Aorta (tissue), 5 donors: Measurements from ENCODE around the gene RAB4A. TPM values are rescaled to one million over a fixed set of nuclear protein-coding genes. Genes with fewer than 3 reads are reported as not detected.

ENCODE experiments used
- ATAC-seq: fragments of 200-7000 bp; cut with Tn5 transposase; one replicate; pipeline ENCODE4 v1.9.1; 2022; ENCODE audit warnings: moderate library complexity; ENCODE audit not compliant: low FRiP score
- DNase-seq, 2 donors: peaks; one replicate each; pipeline ENCODE4 v3.0.0-alpha.2; 2020
- H3K27ac ChIP-seq, 2 donors: one replicate each; pipeline ENCODE4 v1.5.1; 2013; ENCODE audit warnings: low read length in 2 of 2, mild to moderate bottlenecking in 2 of 2, moderate library complexity in 2 of 2, control low read depth in 1 of 2, inconsistent platforms in 1 of 2, low read depth in 1 of 2
- H3K27me3 ChIP-seq, 2 donors: one replicate each; pipeline ENCODE4 v1.6.1; 2013; ENCODE audit warnings: control low read depth in 1 of 2, low read length in 1 of 2, mild to moderate bottlenecking in 1 of 2, moderate library complexity in 1 of 2; ENCODE audit not compliant: insufficient read depth in 2 of 2, control insufficient read depth in 1 of 2
- H3K36me3 ChIP-seq, 2 donors: one replicate each; pipeline ENCODE4 v1.6.1; 2013; ENCODE audit warnings: control low read depth in 1 of 2, low read length in 1 of 2, mild to moderate bottlenecking in 1 of 2; ENCODE audit not compliant: insufficient read depth in 2 of 2, control insufficient read depth in 1 of 2
- H3K4me1 ChIP-seq, 2 donors: one replicate each; pipeline ENCODE4 v1.6.1; 2013; ENCODE audit warnings: low read length in 2 of 2, control low read depth in 1 of 2, mild to moderate bottlenecking in 1 of 2, moderate library complexity in 1 of 2; ENCODE audit not compliant: insufficient read depth in 2 of 2, control insufficient read depth in 1 of 2
- H3K4me3 ChIP-seq, 2 donors: one replicate each; pipeline ENCODE4 v1.5.1; 2013; ENCODE audit warnings: low read length in 2 of 2, control low read depth in 1 of 2, mild to moderate bottlenecking in 1 of 2
- H3K9me3 ChIP-seq: one replicate; pipeline ENCODE4 v1.6.1; 2013; ENCODE audit warnings: mild to moderate bottlenecking, low read length; ENCODE audit not compliant: control insufficient read depth
- WGBS, 2 donors: extraction: QIAGEN DNeasy Blood & Tissue Kit; methylation state at CpG; one replicate each; pipeline ENCODE4 v1.1.7; 2013; 5-methylcytosine and 5-hydroxymethylcytosine counted together
- intact Hi-C, 2 donors: fragments of 100-400 bp; cut with DNase I; formaldehyde crosslinking; loops; one replicate each; pipeline versions ENCODE4 v1.14.2 to v1.15.0; 2022
- polyA plus RNA-seq, 2 donors: library from polyadenylated mRNA; stranded (reverse); fragments of 200-250 nt; gene quantifications; one replicate each; pipeline ENCODE4 v1.2.3, GENCODE V29; 2013
- total RNA-seq, 2 donors: library from RNA; stranded (reverse); fragmentation: NEBNext Ultra II Directional; extraction: Animal tissue kit (Norgen Biotek cat#: 25700); gene quantifications; one replicate each; pipeline ENCODE4 v1.2.1, GENCODE V29; 2021
- donor health status: healthy with polysubstance abuse.
- donor health status: Bipolar disorder and iron deficiency.
- donor health status: DM: no; HTN: no; CAD: no.
- donor health status: DM: no; HTN: no; CAD: no.
- donor health status: DM: yes; HTN: yes; CAD: no.

RAB4A gene
- total and polyA plus RNA-seq, 4 donors: 38.1 to 60.5 (median 58.6) TPM

DNA sequence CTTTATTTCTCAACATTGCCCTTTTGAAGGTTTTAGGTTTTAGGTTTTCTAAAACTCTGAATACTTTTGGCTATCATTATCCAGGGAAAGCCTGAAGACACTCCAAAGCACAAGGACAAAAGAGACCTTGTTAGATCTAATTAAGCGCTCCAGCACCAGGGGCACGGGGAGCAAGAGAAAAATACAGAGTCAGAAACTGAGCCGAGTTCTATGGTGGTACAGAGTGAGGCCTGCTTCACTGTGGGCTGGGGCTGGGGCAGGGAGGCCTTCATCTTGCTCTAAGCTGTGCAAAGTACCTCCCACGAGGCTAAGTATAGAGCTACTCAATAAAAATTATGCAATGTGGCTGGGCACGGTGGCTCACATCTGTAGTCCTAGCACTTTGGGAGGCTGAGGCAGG, 19.7 kb upstream of the RAB4A start:
- no peak for ATAC-seq
- intact Hi-C loops: no loop called here

DNA sequence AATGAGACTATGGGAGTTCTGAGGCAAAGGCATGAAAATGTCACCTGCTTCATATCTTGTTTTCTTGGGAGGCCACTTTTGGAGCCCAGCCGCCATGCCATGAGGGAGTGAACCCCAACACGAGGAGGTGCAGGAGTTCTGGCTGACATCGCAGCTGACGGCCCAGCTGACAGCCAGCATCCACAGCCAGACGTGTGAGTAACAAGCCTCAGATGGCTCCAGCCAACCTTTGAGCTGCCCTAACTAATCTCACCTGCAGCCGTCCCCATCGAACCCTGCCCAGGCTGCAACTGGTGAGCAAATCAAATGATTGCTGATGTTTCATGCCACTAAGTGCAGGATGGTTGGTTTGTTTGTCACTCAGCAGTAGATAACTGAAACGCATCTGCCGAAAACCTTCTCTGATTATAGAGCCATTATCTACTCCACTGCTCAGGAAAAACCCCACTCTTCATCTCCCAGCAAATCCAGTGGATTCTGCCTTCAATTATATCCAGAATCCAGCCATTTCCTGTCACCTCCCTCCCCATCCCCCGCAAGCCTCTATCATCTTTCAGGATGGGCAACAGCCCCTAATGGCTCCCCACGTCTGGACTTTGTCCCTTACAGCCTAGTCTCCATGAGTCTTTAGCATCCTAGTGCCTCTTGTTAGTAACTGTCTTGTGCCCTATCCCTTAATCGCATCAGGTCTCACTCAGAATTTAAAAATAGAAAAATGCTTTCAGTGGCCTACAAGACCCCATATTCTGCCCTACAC, 18.5 kb upstream of the RAB4A start:
- no peak for DNase-seq
- Histone ChIP-seq H3K27me3 (no peaks in the 10 kb centered on the region), H3K9me3 (no peaks in the 10 kb centered on the region), H3K4me1 (no peaks in the 10 kb centered on the region), H3K4me3 (no peak overlapping the region), H3K36me3 (no peaks in the 10 kb centered on the region), H3K27ac (no peak overlapping the region)
- 86 to 89% methylated on average over 12 of the region's 12 CpGs for WGBS, 2 donors
- intact Hi-C loops: no loop called here
- ATAC-seq: no peak

More for the DNA sequence above, 19.7 kb upstream of the RAB4A start:
- no peaks in the 10 kb centered on the region for H3K36me3 ChIP-seq
- H3K4me3 ChIP-seq: no peak overlapping the region
- DNase-seq: no peak
- no peaks in the 10 kb centered on the region for H3K4me1 ChIP-seq
- H3K9me3 ChIP-seq: no peaks in the 10 kb centered on the region
- WGBS, 2 donors: 82 to 84% methylated on average over 5 of the region's 5 CpGs
- H3K27ac ChIP-seq: no peak overlapping the region
- H3K27me3 ChIP-seq: no peaks in the 10 kb centered on the region

DNA sequence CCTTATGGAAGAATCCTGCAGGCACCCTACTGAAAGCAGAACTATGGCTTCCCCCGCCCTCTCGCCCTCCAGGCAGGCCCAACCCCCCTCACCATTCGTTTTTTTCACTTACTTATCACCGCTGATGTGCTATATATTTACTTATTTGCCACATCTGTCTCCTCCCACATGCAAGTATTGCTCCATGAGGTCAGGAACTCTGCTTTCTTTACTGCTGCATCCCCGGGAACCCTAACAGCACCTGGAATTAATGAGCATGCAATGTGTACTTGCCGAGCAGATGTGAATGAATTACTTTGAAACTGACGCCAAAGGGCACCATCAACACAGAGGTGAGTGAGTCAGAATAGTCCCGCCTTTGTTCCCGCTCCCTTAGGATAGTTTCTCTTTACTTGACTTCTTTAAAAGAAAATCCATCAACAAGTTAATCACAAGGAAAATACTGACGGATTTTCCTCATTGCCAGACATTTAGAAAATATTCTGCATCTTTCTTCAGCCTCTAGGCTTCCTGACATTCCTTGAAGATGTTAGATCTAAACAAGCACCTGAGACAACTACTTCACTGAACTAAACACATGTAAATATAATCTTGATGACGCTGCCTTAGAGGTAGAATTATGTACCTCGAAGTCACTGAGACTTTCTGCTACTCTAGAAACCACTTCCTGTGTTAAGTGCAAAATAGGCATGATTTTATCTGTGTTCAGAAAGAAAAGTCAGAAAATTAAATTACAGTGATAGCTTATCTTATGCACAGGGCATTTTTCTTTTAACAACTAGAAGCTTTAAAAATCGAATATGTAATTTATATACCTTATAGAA, 17.5 kb upstream of the RAB4A start:
- intact Hi-C loops: no loop called here
- ATAC-seq (no peak), DNase-seq (no peak)

DNA sequence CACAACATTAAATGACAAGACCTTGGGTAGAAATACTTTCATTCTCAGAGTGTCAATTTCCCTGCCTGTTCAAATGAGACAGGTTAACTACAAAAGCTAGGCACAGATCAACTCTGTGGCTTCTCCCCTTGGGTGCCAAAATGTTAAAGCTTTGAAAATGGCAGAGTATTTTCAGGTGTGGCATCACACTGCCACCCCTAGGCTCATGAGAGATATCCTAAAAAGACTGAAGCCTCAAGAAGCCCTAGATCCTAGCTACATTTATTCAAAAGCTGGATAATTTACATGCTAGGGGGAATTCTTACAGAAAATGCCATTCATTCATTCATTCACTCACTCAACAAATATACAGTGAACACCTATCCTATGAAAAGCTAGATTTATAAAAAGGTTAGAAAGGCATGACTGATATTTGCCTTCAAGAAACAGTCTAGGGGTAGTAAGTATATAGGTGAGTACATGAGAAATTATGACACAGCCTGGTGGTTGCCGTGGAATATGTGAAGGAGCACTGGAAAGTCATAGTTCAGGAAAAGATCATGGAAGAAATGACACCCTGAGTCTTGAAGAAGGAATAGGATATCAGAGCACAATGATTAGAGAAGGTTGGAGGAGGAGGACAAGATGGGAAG, 15.9 kb upstream of the RAB4A start:
- intact Hi-C loops: loop anchor here in 1 of 2 donors (5.0 kb wide), 2 partner anchors 197 to 593 kb away; no protein-coding TSS in a partner anchor
- DNase-seq: no peak
- Histone ChIP-seq H3K27me3 (no peaks in the 10 kb centered on the region), H3K9me3 (no peaks in the 10 kb centered on the region), H3K4me3 (no peak overlapping the region), H3K4me1 (no peaks in the 10 kb centered on the region), H3K27ac (no peak overlapping the region), H3K36me3 (no peaks in the 10 kb centered on the region)
- no peak for ATAC-seq
- WGBS, 2 donors: 55 to 63% methylated on average over 1 of the region's 1 CpG

More for the DNA sequence above, 17.5 kb upstream of the RAB4A start:
- Histone ChIP-seq H3K4me3 (no peak overlapping the region), H3K36me3 (no peaks in the 10 kb centered on the region), H3K9me3 (no peaks in the 10 kb centered on the region), H3K27ac (no peak overlapping the region), H3K4me1 (no peaks in the 10 kb centered on the region), H3K27me3 (no peaks in the 10 kb centered on the region)
- WGBS, 2 donors: 58 to 64% methylated on average over 13 of the region's 13 CpGs

DNA sequence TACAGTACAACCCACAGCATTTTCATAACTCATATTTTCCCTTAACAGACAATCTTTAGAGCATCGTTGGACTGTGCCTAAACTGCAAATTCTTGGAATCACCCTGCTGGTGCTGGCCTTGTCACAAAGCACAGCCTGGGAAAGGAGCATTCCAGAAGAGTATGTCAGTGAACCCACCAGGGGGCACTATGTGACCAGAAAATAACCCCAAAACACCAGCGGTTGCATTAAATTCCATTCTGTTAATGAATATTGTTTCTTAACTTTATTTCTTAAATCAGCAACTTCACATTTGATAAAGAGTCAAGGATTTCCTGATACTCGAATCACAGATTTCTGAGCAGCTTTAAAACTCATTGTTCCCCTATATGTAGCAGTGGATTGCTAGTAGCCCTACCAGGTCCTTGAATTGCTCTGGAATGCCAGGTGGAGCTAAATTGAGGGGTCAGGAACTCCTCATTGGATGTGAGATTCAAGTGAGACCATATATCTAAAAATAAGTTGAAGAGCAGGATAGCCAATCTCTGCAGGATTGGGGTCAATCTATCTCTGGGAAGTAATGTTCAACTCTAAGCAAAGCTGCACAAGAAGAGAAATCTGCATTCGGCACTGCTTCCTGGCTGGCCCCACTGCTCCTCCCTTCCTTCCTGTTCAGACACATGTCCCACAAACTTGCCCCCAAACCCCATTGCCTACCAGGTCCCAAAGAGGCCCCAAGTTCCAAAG, 12.7 kb upstream of the RAB4A start:
- WGBS, 2 donors: 16 to 19% methylated on average over 4 of the region's 4 CpGs
- DNase-seq: peak in 1 of 2 donors; percentile 61
- intact Hi-C loops: loop anchor here (1.0 to 5.0 kb wide), 4 partner anchors 194 to 596 kb away; no protein-coding TSS in a partner anchor

DNA sequence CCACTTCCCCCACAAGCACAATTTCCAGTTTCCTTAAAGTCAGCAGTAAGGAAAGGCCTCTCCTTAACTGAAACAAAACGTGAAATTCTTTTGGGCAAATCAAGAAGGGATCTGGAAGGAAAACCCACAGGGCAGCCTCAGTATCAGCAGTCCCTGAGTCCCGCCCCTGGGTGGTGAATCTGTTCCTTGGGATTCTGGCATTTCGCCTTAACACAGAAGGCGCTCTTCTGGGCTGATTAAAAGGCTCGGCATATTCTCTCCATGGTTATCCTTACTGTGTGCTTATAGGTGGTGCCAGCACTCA, 12.2 kb upstream of the RAB4A start:
- Histone ChIP-seq H3K9me3 (no peaks in the 10 kb centered on the region), H3K4me3 (no peak overlapping the region), H3K36me3 (no peaks in the 10 kb centered on the region), H3K27me3 (no peaks in the 10 kb centered on the region), H3K27ac (no peak overlapping the region), H3K4me1 (no peaks in the 10 kb centered on the region)
- no peak for ATAC-seq
- WGBS, 2 donors: 70 to 71% methylated on average over 5 of the region's 5 CpGs
- intact Hi-C loops: loop anchor here (1.0 to 5.0 kb wide), 4 partner anchors 194 to 596 kb away; no protein-coding TSS in a partner anchor
- no peak for DNase-seq

More for the DNA sequence above, 12.7 kb upstream of the RAB4A start:
- Histone ChIP-seq H3K4me3 (no peak overlapping the region), H3K27ac (no peak overlapping the region), H3K27me3 (no peaks in the 10 kb centered on the region), H3K9me3 (no peaks in the 10 kb centered on the region), H3K36me3 (no peaks in the 10 kb centered on the region), H3K4me1 (no peaks in the 10 kb centered on the region)
- peak; percentile 88 for ATAC-seq

DNA sequence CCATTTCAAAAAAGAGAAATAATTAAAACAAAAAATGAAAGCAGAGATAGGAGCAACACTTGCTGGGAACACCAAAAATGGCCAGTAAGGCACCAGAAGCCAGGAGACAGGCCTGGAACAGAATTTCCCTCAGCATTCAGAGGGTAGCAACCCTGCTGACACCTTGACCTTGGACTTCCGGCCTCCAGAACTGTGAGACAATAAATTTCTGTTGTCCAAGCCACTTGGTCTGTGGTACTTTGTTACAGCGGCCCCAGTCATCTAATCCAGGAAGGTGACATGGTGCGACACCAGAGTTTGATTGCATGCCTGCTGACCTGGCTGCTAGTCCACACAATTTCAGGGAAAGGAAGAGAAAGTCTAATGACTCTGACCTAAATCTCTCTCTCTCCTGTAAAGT, 10.6 kb upstream of the RAB4A start:
- intact Hi-C loops: loop anchor here in 1 of 2 donors (2.0 kb wide), 1 partner anchor 193 kb away; no protein-coding TSS in a partner anchor
- 91 to 92% methylated on average over 3 of the region's 3 CpGs for WGBS, 2 donors
- Histone ChIP-seq H3K4me3 (no peak overlapping the region), H3K27ac (no peak overlapping the region), H3K36me3 (no peaks in the 10 kb centered on the region), H3K4me1 (no peaks in the 10 kb centered on the region), H3K9me3 (no peaks in the 10 kb centered on the region), H3K27me3 (no peaks in the 10 kb centered on the region)
- ATAC-seq (no peak), DNase-seq (no peak)

DNA sequence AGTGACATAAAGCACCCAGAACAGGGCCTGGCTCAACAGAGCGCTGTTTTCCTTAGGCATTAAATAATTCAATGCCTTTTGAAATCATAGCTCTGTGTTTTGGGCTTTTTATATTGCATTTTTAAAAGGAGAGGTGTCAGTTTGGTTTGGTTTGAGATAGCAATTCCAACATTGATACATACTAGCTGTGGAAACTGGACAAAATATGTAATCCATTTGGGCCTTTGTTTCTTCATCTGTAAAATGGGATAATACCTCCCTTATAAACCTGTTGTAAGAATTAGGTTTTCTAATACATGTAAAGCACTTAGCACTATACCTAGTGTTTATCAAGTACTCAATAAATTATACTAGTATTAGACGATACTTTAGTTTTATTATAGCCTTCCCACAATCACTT, 8.7 kb upstream of the RAB4A start:
- H3K9me3 ChIP-seq: no peaks in the 10 kb centered on the region
- intact Hi-C loops: no loop called here
- no peaks in the 10 kb centered on the region for H3K36me3 ChIP-seq
- no peak for ATAC-seq
- DNase-seq: no peak
- 97 to 98% methylated on average over 2 of the region's 2 CpGs for WGBS, 2 donors
- H3K4me1 ChIP-seq: no peaks in the 10 kb centered on the region
- H3K27ac ChIP-seq: no peak overlapping the region
- no peak overlapping the region for H3K4me3 ChIP-seq
- no peaks in the 10 kb centered on the region for H3K27me3 ChIP-seq
